IMR-90 (cell line): Measurements from ENCODE around the gene URAD. TPM values are rescaled to one million over a fixed set of nuclear protein-coding genes. Genes with fewer than 3 reads are reported as not detected.

Experiments used
- ATAC-seq: fragments of 200-7000 bp; cut with Tn5 transposase; 2 replicates; pipeline ENCODE4 v1.9.1; 2020; ENCODE audit warnings: low read depth, mild to moderate bottlenecking, moderate library complexity
- BruUV-seq: library from RNA; stranded (reverse); fragments of 400-500 nt; replicated peaks from 2 replicates; lab custom pipeline; 2021; lab: Mats Ljungman, UMichigan
- CTCF ChIA-PET: fragments of 300-600 bp; formaldehyde crosslinking; extraction: SDS; loops from one replicate; lab custom pipeline; 2021; ENCODE audit warnings: antibody characterized with exemption; lab: Yijun Ruan, JAX
- POLR2A ChIA-PET: fragments of 300-600 bp; sonication (Branson Sonifier 250); formaldehyde crosslinking; loops from one replicate; lab custom pipeline; 2022; ENCODE audit warnings: antibody characterized with exemption; ENCODE audit not compliant: unreplicated experiment; lab: Charles Lee
- DNase-seq: peaks from one replicate; pipeline ENCODE4 v3.0.0; 2013
- H2AFZ ChIP-seq: replicated peaks from 2 replicates; pipeline ENCODE3; 2013; ENCODE audit warnings: low read length, mild to moderate bottlenecking; ENCODE audit not compliant: poor library complexity
- H2AK5ac ChIP-seq: 2 replicates; pipeline ENCODE4 v1.6.1; 2013; ENCODE audit warnings: low read depth, low read length, inconsistent platforms
- H2AK9ac ChIP-seq: replicated peaks from 2 replicates; pipeline ENCODE3; 2013; ENCODE audit warnings: mild to moderate bottlenecking, low read depth, low read length, moderate library complexity; ENCODE audit not compliant: poor library complexity
- H2BK120ac ChIP-seq: 2 replicates; pipeline ENCODE4 v1.6.1; 2013; ENCODE audit warnings: low read depth, low read length, inconsistent platforms
- H2BK15ac ChIP-seq: 3 replicates; pipeline ENCODE4 v1.6.1; 2013; ENCODE audit warnings: low read depth, low read length, inconsistent platforms
- H2BK20ac ChIP-seq: 2 replicates; pipeline ENCODE4 v1.6.1; 2013; ENCODE audit warnings: low read depth, mild to moderate bottlenecking, inconsistent platforms, low read length, moderate library complexity
- H2BK5ac ChIP-seq: 2 replicates; pipeline ENCODE4 v1.6.1; 2013; ENCODE audit warnings: mild to moderate bottlenecking, low read depth, low read length, inconsistent platforms; ENCODE audit not compliant: poor library complexity, severe bottlenecking
- H3K14ac ChIP-seq: replicated peaks from 2 replicates; pipeline ENCODE4 v1.6.1; 2013; ENCODE audit warnings: low read depth, low read length, inconsistent platforms
- H3K18ac ChIP-seq: 2 replicates; pipeline ENCODE4 v1.6.1; 2013; ENCODE audit warnings: low read depth, low read length, control low read depth
- H3K23ac ChIP-seq: 2 replicates; pipeline ENCODE4 v1.6.1; 2013; ENCODE audit warnings: low read depth, low read length, inconsistent platforms
- H3K27ac ChIP-seq: 2 replicates; pipeline ENCODE4 v1.5.1; 2013; ENCODE audit warnings: mild to moderate bottlenecking, control low read depth, low read length; ENCODE audit not compliant: insufficient read depth
- H3K27me3 ChIP-seq: 2 replicates; pipeline ENCODE4 v1.6.1; 2013; ENCODE audit warnings: low read length; ENCODE audit not compliant: control insufficient read depth, insufficient read depth
- H3K36me3 ChIP-seq: 2 replicates; pipeline ENCODE4 v1.6.1; 2013; ENCODE audit warnings: low read length, mixed read lengths; ENCODE audit not compliant: control insufficient read depth, insufficient read depth
- H3K4ac ChIP-seq: 2 replicates; pipeline ENCODE4 v1.6.1; 2013; ENCODE audit warnings: low read depth, low read length, inconsistent platforms
- H3K4me1 ChIP-seq: 2 replicates; pipeline ENCODE4 v1.6.1; 2013; ENCODE audit warnings: low read length, mixed read lengths; ENCODE audit not compliant: control insufficient read depth, insufficient read depth
- H3K4me2 ChIP-seq: 2 replicates; pipeline ENCODE4 v1.6.1; 2013; ENCODE audit warnings: low read depth, mild to moderate bottlenecking, control low read depth, low read length, moderate library complexity
- H3K4me3 ChIP-seq: 2 replicates; pipeline ENCODE4 v1.5.1; 2013; ENCODE audit warnings: low read depth, mild to moderate bottlenecking, control low read depth, low read length, moderate library complexity; ENCODE audit not compliant: insufficient read depth
- H3K56ac ChIP-seq: 2 replicates; pipeline ENCODE4 v1.6.1; 2013; ENCODE audit warnings: low read length, inconsistent platforms; ENCODE audit not compliant: insufficient read depth; ENCODE audit errors: extremely low read depth
- H3K79me1 ChIP-seq, 2 experiments: 2 replicates each; pipeline ENCODE4 v1.6.1; 2013; ENCODE audit warnings: low read length in 2 of 2, inconsistent platforms in 1 of 2, low read depth in 1 of 2
- H3K9ac ChIP-seq: 2 replicates; pipeline ENCODE4 v1.6.1; 2013; ENCODE audit warnings: low read depth, low read length, control low read depth
- H3K9me1 ChIP-seq: 2 replicates; pipeline ENCODE4 v1.6.1; 2013; ENCODE audit warnings: low read length, inconsistent platforms; ENCODE audit not compliant: insufficient read depth
- H3K9me3 ChIP-seq: 2 replicates; pipeline ENCODE4 v1.6.1; 2013; ENCODE audit warnings: low read length; ENCODE audit not compliant: control insufficient read depth, insufficient read depth
- H4K20me1 ChIP-seq: 2 replicates; pipeline ENCODE4 v1.6.1; 2013; ENCODE audit warnings: low read length, inconsistent platforms; ENCODE audit not compliant: insufficient read depth
- H4K5ac ChIP-seq: 2 replicates; pipeline ENCODE4 v1.6.1; 2013; ENCODE audit warnings: mild to moderate bottlenecking, low read depth, low read length, control low read depth
- H4K8ac ChIP-seq, 2 experiments: 2 replicates each; pipeline ENCODE4 v1.6.1; 2013; ENCODE audit warnings: low read depth in 2 of 2, low read length in 2 of 2, control low read depth in 1 of 2, inconsistent platforms in 1 of 2
- H4K91ac ChIP-seq: 2 replicates; pipeline ENCODE4 v1.6.1; 2013; ENCODE audit warnings: low read depth, low read length, inconsistent platforms; ENCODE audit not compliant: insufficient read depth
- BHLHE40 ChIP-seq: fragments of 150-350 bp; IDR thresholded peaks from 2 replicates; pipeline ENCODE4 v1.6.1; 2016; ENCODE audit warnings: mild to moderate bottlenecking, low read depth, low read length
- CHD1 ChIP-seq: IDR thresholded peaks from 2 replicates; pipeline ENCODE4 v1.6.1; 2012; ENCODE audit warnings: low read depth, low read length, improper control_type of control experiment
- ELK1 ChIP-seq: fragments of 150-350 bp; IDR thresholded peaks from 2 replicates; pipeline ENCODE4 v1.6.1; 2016; ENCODE audit warnings: low read depth, mild to moderate bottlenecking, low read length, moderate library complexity, borderline replicate concordance
- FOS ChIP-seq: fragments of 150-350 bp; IDR thresholded peaks from 2 replicates; pipeline ENCODE4 v1.6.1; 2016; ENCODE audit warnings: low read depth, low read length
- MAFK ChIP-seq: IDR thresholded peaks from 2 replicates; pipeline ENCODE4 v1.6.1; 2012; ENCODE audit warnings: low read depth, low read length, improper control_type of control experiment
- MAZ ChIP-seq: IDR thresholded peaks from 2 replicates; pipeline ENCODE4 v1.6.1; 2012; ENCODE audit warnings: low read depth, mild to moderate bottlenecking, low read length, improper control_type of control experiment, moderate library complexity, borderline replicate concordance
- POLR2A ChIP-seq: IDR thresholded peaks from 2 replicates; pipeline ENCODE4 v1.6.1; 2012; ENCODE audit warnings: mild to moderate bottlenecking, low read depth, low read length
- RAD21 ChIP-seq: IDR thresholded peaks from 2 replicates; pipeline ENCODE4 v1.6.1; 2012; ENCODE audit warnings: low read length, improper control_type of control experiment
- RCOR1 ChIP-seq: IDR thresholded peaks from 2 replicates; pipeline ENCODE4 v1.6.1; 2012; ENCODE audit warnings: mild to moderate bottlenecking, low read length, improper control_type of control experiment; ENCODE audit not compliant: insufficient replicate concordance
- SMC3 ChIP-seq: fragments of 150-350 bp; IDR thresholded peaks from 2 replicates; pipeline ENCODE4 v1.6.1; 2016; ENCODE audit warnings: low read depth, mild to moderate bottlenecking, antibody characterized with exemption, low read length, moderate library complexity
- WGBS, 2 experiments: methylation state at CpG; one replicate each; pipeline versions ENCODE4 v1.1.5 to v1.1.7; 2013; ENCODE audit warnings: missing lambda C conversion rate in 2 of 2; ENCODE audit not compliant: insufficient read length in 1 of 2; ENCODE audit errors: extremely low coverage in 2 of 2; 5-methylcytosine and 5-hydroxymethylcytosine counted together
- dilution Hi-C: fragments of 300-500 bp; cut with HindIII; formaldehyde crosslinking; loops from one replicate; pipeline ENCODE4 v1.14.3; 2018; ENCODE audit warnings: low sequenced_read_pairs; ENCODE audit not compliant: unreplicated experiment
- in situ Hi-C: fragments of 300-500 bp; cut with MboI; formaldehyde crosslinking; loops from 3 replicates; pipeline ENCODE4 v1.14.3; 2019; ENCODE audit warnings: low sequenced_read_pairs, inconsistent platforms, mixed read lengths
- intact Hi-C: fragments of 100-400 bp; cut with micrococcal nuclease; formaldehyde crosslinking; loops from 2 replicates; pipeline ENCODE4 v1.10.0; 2022
- polyA plus RNA-seq, 3 experiments: library from polyadenylated mRNA; depleted of rRNA; stranded (reverse); fragments of >200 nt; gene quantifications; 2 replicates each; pipeline ENCODE4 v1.2.3, GENCODE V29; 2012; ENCODE audit warnings: low replicate concordance in 1 of 3
- total RNA-seq: library from RNA; depleted of rRNA; stranded (reverse); fragments of >200 nt; gene quantifications from 2 replicates; pipeline ENCODE4 v1.2.3, GENCODE V29; 2012
- TF ChIP-seq, protein P1 (sequence below): fragments of 150-350 bp; IDR thresholded peaks from 2 replicates; pipeline ENCODE4 v1.6.1; 2017; ENCODE audit warnings: mild to moderate bottlenecking, antibody characterized with exemption, low read length, low read depth

Gene URAD
- total and polyA plus RNA-seq, 2 of the 4 experiments (the other 2 are of a cell fraction), result not detected

DNA sequence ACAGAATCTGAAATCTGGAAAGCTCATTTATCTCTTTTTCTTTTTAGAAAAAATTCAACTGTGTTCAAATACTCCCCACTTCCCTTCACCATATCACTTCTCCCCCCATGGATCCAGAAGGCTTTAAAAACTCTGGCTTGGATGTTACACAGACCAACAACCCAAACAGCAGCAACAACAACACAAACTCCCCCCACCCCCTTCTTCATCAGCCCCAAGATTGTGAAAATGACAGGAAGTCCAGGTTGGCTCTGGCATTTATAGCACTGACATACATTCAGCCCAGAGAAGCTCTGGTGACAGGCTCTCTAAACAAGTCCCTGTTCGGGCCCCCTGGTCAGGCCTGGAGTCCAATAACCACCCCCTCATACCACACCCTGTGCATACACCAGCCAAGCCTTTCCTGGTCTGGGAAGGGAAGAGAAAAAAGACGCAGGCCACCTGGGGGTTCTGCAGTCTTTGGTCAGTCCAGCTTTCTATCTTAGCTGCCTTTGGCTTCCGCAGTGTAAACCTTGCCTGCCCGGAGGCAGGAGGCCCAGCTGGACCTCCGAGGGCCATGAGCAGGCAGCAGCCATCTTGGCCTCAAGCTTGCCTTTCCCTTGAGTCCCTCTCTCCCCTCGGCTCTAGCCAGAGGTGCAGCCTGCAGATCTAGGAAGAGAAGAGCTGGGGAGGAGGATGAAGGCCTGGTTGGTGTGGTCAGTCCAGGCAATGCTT lies 26.2 kb downstream of the URAD start:
- no peak overlapping the region for H2AK5ac ChIP-seq
- H2BK120ac ChIP-seq, result no peak overlapping the region
- H3K9me3 ChIP-seq, result no peaks in the 10 kb centered on the region; the same call in 1 of the 2 replicates
- no peak for ATAC-seq
- peak overlapping the region; percentile 24 for H2AFZ ChIP-seq
- no peak overlapping the region for H3K14ac ChIP-seq
- TF ChIP-seq RCOR1 (no peak), SMC3 (no peak), CHD1 (no peak), MAZ (no peak), BHLHE40 (no peak), MAFK (no peak), RAD21 (no peak), ELK1 (no peak), POLR2A (no peak), FOS (no peak)
- TF ChIP-seq, protein P1, sequence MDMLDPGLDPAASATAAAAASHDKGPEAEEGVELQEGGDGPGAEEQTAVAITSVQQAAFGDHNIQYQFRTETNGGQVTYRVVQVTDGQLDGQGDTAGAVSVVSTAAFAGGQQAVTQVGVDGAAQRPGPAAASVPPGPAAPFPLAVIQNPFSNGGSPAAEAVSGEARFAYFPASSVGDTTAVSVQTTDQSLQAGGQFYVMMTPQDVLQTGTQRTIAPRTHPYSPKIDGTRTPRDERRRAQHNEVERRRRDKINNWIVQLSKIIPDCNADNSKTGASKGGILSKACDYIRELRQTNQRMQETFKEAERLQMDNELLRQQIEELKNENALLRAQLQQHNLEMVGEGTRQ, result no peak
- in situ Hi-C loops, result no loop called here
- intact Hi-C loops, result no loop called here
- H3K18ac ChIP-seq, result no peak overlapping the region
- dilution Hi-C loops, result no loop called here
- H3K23ac ChIP-seq, result no peak overlapping the region
- no peak for DNase-seq
- H3K4me1 ChIP-seq, result peaks cover 3% of the 10 kb centered on the region; the same call in 1 of the 2 replicates
- H4K20me1 ChIP-seq, result no peaks in the 10 kb centered on the region
- ChIA-PET POLR2A (no interaction called here), CTCF (interaction anchor here (1.1 kb wide), 1 partner anchor 14 kb away, joined by 3 read pairs; no protein-coding TSS in a partner anchor)
- H3K9me1 ChIP-seq, result no peaks in the 10 kb centered on the region
- no peak overlapping the region for H2BK20ac ChIP-seq
- no peak overlapping the region for H3K9ac ChIP-seq
- no peak overlapping the region for H4K5ac ChIP-seq
- H3K4ac ChIP-seq, result no peak overlapping the region
- H3K79me1 ChIP-seq, result no peaks in the 10 kb centered on the region
- no CpG with 5 or more reads among the region's 6 CpGs for WGBS, 2 experiments
- H3K27ac ChIP-seq, result no peak overlapping the region
- H2BK5ac ChIP-seq, result no peak overlapping the region
- peaks cover 91% of the 10 kb centered on the region for H3K27me3 ChIP-seq
- no peaks in the 10 kb centered on the region for H3K36me3 ChIP-seq
- H3K4me3 ChIP-seq, result no peak overlapping the region
- H2BK15ac ChIP-seq, result no peak overlapping the region
- H3K56ac ChIP-seq, result no peak overlapping the region
- H2AK9ac ChIP-seq, result no peak overlapping the region
- no TSS peak for BruUV-seq
- H4K91ac ChIP-seq, result no peak overlapping the region
- no peak overlapping the region for H4K8ac ChIP-seq
- H3K4me2 ChIP-seq, result no peak overlapping the region
